Gastrocnemius medialis (tissue), 4 donors: Measurements from ENCODE around the gene NUDT22.

Experiments used
- POLR2A ChIP-seq, 2 donors: fragments of 450-650 bp; IDR thresholded peaks; one replicate each; pipeline ENCODE4 v1.6.1; 2017; ENCODE audit warnings: antibody characterized with exemption in 2 of 2, mild to moderate bottlenecking in 2 of 2, moderate library complexity in 2 of 2
- TF ChIP-seq, protein P1 (sequence below), 5 experiments: fragments of 450-650 bp in 3 of 5; fragments of 200-600 bp in 2 of 5; sonication (generic) in 2 of 5; IDR thresholded peaks in 4 of 5; conservative IDR thresholded peaks in 1 of 5; 1 replicate in 4 of 5; 2 replicates in 1 of 5; pipeline ENCODE4 v1.5.1; 2016 to 2019; ENCODE audit warnings: antibody characterized with exemption in 5 of 5, mild to moderate bottlenecking in 3 of 5, moderate library complexity in 3 of 5

DNA sequence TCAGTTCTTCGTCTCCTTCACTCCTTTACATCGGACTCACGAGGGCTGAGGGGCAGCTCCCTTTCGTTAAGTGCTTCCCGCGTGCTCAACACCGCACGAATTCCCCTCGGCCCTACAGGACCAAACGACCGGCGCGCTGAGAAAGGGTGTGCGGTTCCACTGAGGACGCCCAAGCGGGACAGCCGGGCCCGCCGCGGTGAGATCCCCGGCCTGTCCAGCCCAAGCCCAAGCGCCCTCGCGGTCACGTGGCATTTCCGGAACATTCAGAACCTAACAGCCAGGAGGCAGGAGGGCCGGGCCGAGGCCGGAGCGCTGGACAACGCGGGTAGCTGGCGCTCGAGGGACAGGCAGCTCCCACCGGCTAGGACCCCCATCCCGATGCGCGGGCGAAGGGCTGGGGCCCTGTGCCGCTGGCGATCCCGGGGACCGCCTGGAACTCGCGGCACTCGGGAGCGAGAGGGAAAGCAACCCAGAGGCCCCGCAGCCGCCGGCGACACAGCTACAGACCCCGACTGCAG, 40.8 kb upstream of the NUDT22 start:
- TF ChIP-seq POLR2A (IDR thresholded peaks at IDR 0.05): peak; percentile 99 to 100
- TF ChIP-seq, protein P1, sequence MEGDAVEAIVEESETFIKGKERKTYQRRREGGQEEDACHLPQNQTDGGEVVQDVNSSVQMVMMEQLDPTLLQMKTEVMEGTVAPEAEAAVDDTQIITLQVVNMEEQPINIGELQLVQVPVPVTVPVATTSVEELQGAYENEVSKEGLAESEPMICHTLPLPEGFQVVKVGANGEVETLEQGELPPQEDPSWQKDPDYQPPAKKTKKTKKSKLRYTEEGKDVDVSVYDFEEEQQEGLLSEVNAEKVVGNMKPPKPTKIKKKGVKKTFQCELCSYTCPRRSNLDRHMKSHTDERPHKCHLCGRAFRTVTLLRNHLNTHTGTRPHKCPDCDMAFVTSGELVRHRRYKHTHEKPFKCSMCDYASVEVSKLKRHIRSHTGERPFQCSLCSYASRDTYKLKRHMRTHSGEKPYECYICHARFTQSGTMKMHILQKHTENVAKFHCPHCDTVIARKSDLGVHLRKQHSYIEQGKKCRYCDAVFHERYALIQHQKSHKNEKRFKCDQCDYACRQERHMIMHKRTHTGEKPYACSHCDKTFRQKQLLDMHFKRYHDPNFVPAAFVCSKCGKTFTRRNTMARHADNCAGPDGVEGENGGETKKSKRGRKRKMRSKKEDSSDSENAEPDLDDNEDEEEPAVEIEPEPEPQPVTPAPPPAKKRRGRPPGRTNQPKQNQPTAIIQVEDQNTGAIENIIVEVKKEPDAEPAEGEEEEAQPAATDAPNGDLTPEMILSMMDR (IDR thresholded peaks at IDR 0.05 in 4 of 5, conservative IDR thresholded peaks at IDR 0.05 in 1 of 5): peak; percentile 50 to 76 (median 67)
